Stimulated activated naive B cell treated with anti-CD40 and anti-IgM and Interleukin-4, amounts not matched to agents 10 μg/mL and 1 μg/mL and 100 μg/mL, for 72 hours (primary cell): ENCODE data around the gene TUBGCP2.
"Not testable (repeated sequence)": the region's sequence is repeated elsewhere in the genome, so short reads cannot be mapped to it uniquely, and the experiment has no call there.

Experiments used
- ATAC-seq, 2 donors: fragments of 150-1000 bp; cut with Tn5 transposase; replicated peaks; 2 replicates each; pipeline ENCODE4 v1.10.0; 2021; ENCODE audit warnings: moderate library complexity in 1 of 2
- DNase-seq: peaks from one replicate; pipeline ENCODE4 v3.0.0; 2021
- H3K27ac Mint-ChIP-seq: one replicate; pipeline ENCODE4 v1.8.0; 2022; ENCODE audit warnings: mild to moderate bottlenecking, mixed read lengths
- H3K27me3 Mint-ChIP-seq, 2 donors: one replicate each; pipeline ENCODE4 v1.8.0; 2022; ENCODE audit warnings: mixed read lengths in 2 of 2
- H3K36me3 Mint-ChIP-seq, 2 donors: one replicate each; pipeline ENCODE4 v1.8.0; 2022; ENCODE audit warnings: mixed read lengths in 2 of 2, mild to moderate bottlenecking in 1 of 2
- H3K4me1 Mint-ChIP-seq, 2 donors: one replicate each; pipeline ENCODE4 v1.8.0; 2022; ENCODE audit warnings: mixed read lengths in 2 of 2, mild to moderate bottlenecking in 1 of 2
- H3K4me3 Mint-ChIP-seq, 2 donors: one replicate each; pipeline ENCODE4 v1.8.0; 2022; ENCODE audit warnings: mild to moderate bottlenecking in 2 of 2, mixed read lengths in 2 of 2, moderate library complexity in 1 of 2
- H3K9me3 Mint-ChIP-seq, 2 donors: one replicate each; pipeline ENCODE4 v1.8.0; 2022; ENCODE audit warnings: mixed read lengths in 2 of 2, mild to moderate bottlenecking in 1 of 2

Gene TUBGCP2

DNA sequence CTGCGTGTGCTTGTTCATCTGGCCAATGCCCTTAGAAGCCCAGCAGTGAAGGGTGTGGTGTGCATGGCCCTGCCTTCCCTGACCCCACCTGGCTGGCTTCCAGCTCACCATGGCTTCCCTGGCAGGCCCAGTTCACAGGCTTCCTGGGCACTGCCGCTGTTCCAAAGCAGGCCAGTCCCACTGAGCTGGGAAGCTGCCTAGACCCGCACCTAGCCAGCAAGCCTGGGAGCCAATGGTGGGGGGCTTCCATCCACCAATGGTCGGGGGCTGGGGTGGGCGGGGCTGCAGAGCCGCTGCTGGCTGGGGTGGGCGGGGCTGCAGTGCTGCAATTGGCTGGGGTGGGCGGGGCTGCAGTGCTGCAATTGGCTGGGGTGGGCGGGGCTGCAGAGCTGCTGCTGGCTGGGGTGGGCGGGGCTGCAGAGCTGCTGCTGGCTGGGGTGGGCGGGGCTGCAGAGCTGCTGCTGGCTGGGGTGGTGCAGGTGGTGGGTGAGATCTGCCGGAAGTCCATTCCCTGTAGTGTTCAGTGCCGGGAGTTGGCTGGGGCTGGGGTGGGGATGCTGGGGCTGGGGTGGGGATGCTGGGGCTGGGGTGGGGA, 15.6 kb upstream of the TUBGCP2 start:
- Mint-ChIP-seq H3K27me3 (peaks cover 48 to 57% of the 10 kb centered on the region in 2 donors), H3K4me1 (peaks cover 12 to 19% of the 10 kb centered on the region in 2 donors), H3K27ac (no peak overlapping the region), H3K4me3 (no peak overlapping the region), H3K9me3 (peaks cover 0 to 3% of the 10 kb centered on the region in 2 donors), H3K36me3 (no peaks in the 10 kb centered on the region)
- ATAC-seq (peak; percentile 75 to 83), DNase-seq (no peak)

DNA sequence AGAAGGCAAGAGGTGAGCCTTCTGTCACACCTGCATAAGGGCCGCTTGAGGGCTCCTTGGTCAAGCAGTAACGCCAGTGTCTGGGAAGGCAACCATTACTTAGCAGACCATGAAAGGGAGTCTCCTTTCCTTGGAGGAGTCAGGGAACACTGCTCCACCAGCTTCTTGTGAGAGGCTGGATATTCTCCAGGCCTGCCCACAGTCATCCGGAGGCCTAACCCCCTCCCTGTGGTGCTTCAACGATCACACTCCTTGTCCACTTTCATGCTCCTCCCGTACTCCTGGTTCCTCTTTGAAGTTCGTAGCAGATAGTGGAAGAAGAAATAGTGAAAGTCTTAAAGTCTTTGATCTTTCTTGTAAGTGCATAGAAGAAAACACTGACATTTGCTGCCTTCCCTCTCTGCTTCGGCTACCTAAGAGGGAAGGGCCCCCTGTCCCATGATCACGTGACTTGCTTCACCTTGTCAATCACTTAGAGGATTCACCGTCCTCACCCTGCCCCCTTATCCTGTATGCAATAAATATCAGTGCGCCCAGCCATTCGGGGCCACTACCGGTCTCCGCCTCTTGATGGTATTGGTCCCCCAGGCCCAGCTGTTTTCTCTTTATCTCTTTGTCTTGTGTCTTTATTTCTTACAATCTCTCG, 13.5 kb upstream of the TUBGCP2 start:
- H3K36me3 Mint-ChIP-seq, H3K4me3 Mint-ChIP-seq, H3K9me3 Mint-ChIP-seq, ATAC-seq, H3K27ac Mint-ChIP-seq, DNase-seq: not testable (repeated sequence)
- Mint-ChIP-seq H3K4me1 (peaks cover 13 to 27% of the 10 kb centered on the region in 2 donors), H3K27me3 (peaks cover 36 to 44% of the 10 kb centered on the region in 2 donors)

DNA sequence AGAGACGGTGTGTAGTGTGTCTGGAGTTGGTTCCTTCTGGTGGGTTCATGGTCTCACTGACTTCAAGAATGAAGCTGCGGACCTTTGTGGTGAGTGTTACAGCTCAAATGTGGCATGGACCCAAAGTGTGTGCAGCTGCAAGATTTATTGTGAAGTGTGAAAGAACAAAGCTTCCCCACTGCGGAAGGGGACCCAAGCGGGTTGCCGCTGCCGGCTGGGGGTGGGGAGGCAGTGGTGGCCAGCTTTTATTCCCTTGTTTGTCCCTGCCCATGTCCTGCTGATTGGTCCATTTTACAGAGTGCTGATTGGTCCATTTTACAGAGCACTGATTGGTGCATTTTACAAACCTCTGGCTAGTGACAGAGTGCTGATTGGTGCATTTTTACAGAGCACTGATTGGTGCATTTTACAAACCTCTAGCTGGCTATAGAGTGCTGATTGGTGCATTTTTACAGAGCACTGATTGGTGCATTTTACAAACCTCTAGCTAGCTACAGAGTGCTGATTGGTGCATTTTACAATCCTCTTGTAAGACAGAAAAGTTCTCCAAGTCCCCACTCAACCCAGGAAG, 12.3 kb upstream of the TUBGCP2 start:
- not testable (repeated sequence) for H3K9me3 Mint-ChIP-seq, H3K36me3 Mint-ChIP-seq, H3K4me3 Mint-ChIP-seq, ATAC-seq, H3K27ac Mint-ChIP-seq, DNase-seq
- H3K4me1 Mint-ChIP-seq: peaks cover 11 to 22% of the 10 kb centered on the region in 2 donors
- peaks cover 26 to 32% of the 10 kb centered on the region in 2 donors for H3K27me3 Mint-ChIP-seq

GRCh38 chr10:133318494-133319127, 9.9 kb upstream of the TUBGCP2 start:
- H3K27ac Mint-ChIP-seq: no peak overlapping the region
- peaks cover 4 to 10% of the 10 kb centered on the region in 2 donors for H3K36me3 Mint-ChIP-seq
- peaks cover 0 to 5% of the 10 kb centered on the region in 2 donors for H3K9me3 Mint-ChIP-seq
- DNase-seq (peak; percentile 65), ATAC-seq (peak; percentile 97)
- peaks cover 17 to 21% of the 10 kb centered on the region in 2 donors for H3K27me3 Mint-ChIP-seq
- peak overlapping the region; percentile 65 to 81 for H3K4me3 Mint-ChIP-seq
- peaks cover 14 to 23% of the 10 kb centered on the region in 2 donors for H3K4me1 Mint-ChIP-seq

DNA sequence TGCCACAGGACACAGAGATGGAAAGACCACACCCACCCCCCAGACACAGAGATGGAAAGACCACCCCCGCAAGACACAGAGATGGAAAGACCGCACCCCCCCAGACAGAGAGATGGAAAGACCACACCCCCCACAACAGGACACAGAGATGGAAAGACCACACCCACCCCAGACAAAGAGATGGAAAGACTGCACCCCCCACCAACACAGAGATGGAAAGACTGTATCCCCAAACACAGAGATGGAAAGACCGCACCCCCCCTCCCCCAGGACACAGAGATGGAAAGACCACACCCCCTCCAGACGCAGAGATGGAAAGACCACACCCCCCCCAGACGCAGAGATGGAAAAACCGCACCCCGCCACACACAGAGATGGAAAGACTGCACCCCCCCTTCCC, 8.1 kb upstream of the TUBGCP2 start:
- Mint-ChIP-seq H3K36me3 (peaks cover 12 to 16% of the 10 kb centered on the region in 2 donors), H3K27ac (no peak overlapping the region), H3K4me3 (peak overlapping the region in 1 of 2 donors; percentile 10), H3K9me3 (peaks cover 0 to 5% of the 10 kb centered on the region in 2 donors), H3K4me1 (peaks cover 14 to 23% of the 10 kb centered on the region in 2 donors), H3K27me3 (peaks cover 14 to 21% of the 10 kb centered on the region in 2 donors)
- no peak for DNase-seq
- ATAC-seq: no peak

DNA sequence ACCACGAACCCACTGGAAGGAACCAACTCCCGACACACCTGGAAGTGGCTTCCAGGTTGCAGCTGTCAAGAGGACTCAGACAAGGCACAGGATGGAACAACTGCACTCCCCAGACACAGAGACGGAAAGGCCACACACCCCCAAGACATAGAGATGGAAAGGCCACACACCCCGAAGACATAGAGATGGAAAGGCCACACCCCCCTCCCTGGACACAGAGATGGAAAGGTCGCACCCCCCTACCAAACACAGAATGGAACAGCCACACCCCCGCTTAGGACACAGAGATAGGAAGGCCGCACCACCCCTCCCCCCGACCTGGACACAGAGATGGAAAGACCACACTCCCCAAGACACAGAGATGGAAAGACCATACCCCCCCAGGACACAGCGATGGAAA, 7.6 kb upstream of the TUBGCP2 start:
- H3K4me3 Mint-ChIP-seq: no peak overlapping the region
- no peak for ATAC-seq
- H3K36me3 Mint-ChIP-seq: peaks cover 12 to 16% of the 10 kb centered on the region in 2 donors
- peaks cover 14 to 23% of the 10 kb centered on the region in 2 donors for H3K4me1 Mint-ChIP-seq
- DNase-seq: no peak
- no peak overlapping the region for H3K27ac Mint-ChIP-seq
- peaks cover 14 to 21% of the 10 kb centered on the region in 2 donors for H3K27me3 Mint-ChIP-seq
- H3K9me3 Mint-ChIP-seq: peaks cover 0 to 5% of the 10 kb centered on the region in 2 donors

DNA sequence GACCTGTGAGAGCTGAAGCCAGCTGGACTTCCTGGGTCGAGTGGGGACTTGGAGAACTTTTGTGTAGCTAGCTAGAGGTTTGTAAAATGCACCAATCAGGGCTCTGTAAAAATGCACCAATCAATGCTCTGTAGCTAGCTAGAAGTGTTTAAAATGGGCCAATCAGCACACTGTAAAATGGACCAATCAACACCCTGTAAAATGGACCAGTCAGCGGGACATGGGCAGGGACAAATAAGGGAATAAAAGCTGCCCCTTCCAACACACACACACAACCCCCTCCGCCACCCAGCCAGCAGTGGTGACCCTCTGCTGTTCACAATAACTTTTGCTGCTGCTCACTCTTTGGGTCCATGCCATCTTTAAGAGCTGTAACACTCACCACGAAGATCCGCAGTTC, 7.2 kb upstream of the TUBGCP2 start:
- peaks cover 14 to 23% of the 10 kb centered on the region in 2 donors for H3K4me1 Mint-ChIP-seq
- peaks cover 12 to 16% of the 10 kb centered on the region in 2 donors for H3K36me3 Mint-ChIP-seq
- no peak overlapping the region for H3K27ac Mint-ChIP-seq
- H3K4me3 Mint-ChIP-seq: no peak overlapping the region
- DNase-seq (no peak), ATAC-seq (no peak)
- peaks cover 0 to 5% of the 10 kb centered on the region in 2 donors for H3K9me3 Mint-ChIP-seq
- peaks cover 14 to 21% of the 10 kb centered on the region in 2 donors for H3K27me3 Mint-ChIP-seq

- H3K36me3 Mint-ChIP-seq: peaks cover 13 to 17% of the 10 kb centered on the region in 2 donors
- H3K4me1 Mint-ChIP-seq: peaks cover 14 to 23% of the 10 kb centered on the region in 2 donors
- DNase-seq (no peak), ATAC-seq (no peak)
- peaks cover 8 to 14% of the 10 kb centered on the region in 2 donors for H3K27me3 Mint-ChIP-seq
- no peak overlapping the region for H3K27ac Mint-ChIP-seq
- H3K9me3 Mint-ChIP-seq: peaks cover 0 to 2% of the 10 kb centered on the region in 2 donors
- H3K4me3 Mint-ChIP-seq: no peak overlapping the region
Observed at GRCh38 chr10:133314911-133315310, 6.2 kb upstream of the TUBGCP2 start.

DNA sequence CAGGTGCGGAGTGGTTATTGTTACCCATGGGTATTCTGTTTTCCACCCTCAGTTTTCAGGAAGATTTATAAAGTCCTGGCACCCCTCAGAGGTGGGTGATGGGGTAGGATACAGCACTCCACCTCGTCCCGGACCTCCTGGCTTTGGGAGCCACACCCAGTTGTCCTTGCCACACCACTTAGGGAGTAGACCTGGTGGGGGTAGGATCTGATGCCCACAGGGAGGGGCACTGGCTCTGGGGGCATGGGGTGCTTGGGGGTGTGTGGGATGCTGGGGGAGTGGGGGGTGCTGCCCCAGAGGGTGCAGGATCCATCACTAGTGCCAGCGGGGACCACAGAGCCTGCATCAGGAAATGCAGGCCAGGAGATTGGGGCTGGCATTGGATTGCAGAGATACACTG, 4.5 kb upstream of the TUBGCP2 start:
- H3K27ac Mint-ChIP-seq: no peak overlapping the region
- no peak for DNase-seq
- H3K4me1 Mint-ChIP-seq: peaks cover 8 to 13% of the 10 kb centered on the region in 2 donors
- ATAC-seq: no peak
- H3K9me3 Mint-ChIP-seq: peaks cover 0 to 2% of the 10 kb centered on the region in 2 donors
- H3K4me3 Mint-ChIP-seq: no peak overlapping the region
- H3K36me3 Mint-ChIP-seq: peaks cover 15 to 20% of the 10 kb centered on the region in 2 donors
- H3K27me3 Mint-ChIP-seq: no peaks in the 10 kb centered on the region

DNA sequence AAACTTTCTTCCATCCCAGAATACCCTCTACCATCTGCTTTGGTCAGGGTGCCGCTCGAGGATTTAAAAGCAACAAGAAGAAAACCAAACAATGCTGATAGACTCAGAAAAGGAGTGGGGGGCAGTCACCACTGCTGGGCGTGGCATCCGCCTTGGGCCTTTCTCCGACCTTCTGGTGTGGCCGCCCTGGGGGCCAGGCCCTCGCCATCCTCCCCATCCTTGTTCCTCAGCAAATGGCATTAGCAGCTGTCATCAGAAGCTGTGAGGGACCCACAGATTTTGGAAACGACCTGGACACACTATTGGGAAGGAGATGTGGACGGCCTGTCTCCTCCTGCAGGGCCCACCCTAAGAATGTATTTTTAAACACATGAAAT, 4.1 kb upstream of the TUBGCP2 start:
- Mint-ChIP-seq H3K4me1 (peaks cover 12 to 17% of the 10 kb centered on the region in 2 donors), H3K9me3 (peaks cover 0 to 2% of the 10 kb centered on the region in 2 donors), H3K4me3 (no peak overlapping the region), H3K27ac (no peak overlapping the region), H3K36me3 (peaks cover 16 to 25% of the 10 kb centered on the region in 2 donors), H3K27me3 (no peaks in the 10 kb centered on the region)
- DNase-seq: no peak
- no peak for ATAC-seq

DNA sequence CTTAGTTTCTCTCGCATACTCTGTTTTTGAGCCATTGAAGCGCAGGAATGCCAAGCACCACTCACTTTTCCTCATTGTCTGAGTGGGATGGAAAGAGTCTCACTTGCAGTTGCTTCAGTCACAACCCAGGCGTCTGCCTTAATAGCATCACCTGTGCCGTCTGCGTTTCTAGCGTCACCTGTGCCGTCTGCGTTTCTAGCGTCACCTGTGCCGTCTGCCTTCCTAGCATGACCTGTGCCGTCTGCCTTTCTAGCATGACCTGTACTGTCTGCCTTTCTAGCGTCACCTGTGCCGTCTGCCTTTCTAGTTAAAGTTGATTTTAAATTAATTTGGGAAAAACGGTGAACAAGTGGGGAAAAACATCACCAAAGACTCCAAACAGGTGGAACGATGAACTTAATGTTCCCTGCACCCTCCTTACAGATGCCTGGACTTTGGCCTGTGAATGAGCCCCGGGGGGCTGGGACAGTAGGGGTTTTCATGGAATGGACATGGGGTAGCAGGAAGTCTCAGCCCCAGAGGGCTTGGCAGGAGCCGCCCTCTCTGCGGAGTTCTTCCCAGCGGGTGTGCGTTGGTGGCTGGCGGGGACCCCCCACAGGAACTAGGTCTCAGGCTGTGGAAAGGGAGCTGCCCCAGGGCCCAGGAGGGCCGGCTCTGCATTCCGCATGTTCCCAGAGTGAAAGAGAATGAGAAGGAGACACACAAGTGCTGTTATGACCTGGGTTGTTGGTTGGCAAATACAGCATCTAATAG, 3.5 kb upstream of the TUBGCP2 start:
- Mint-ChIP-seq H3K36me3 (peaks cover 16 to 26% of the 10 kb centered on the region in 2 donors), H3K27me3 (no peaks in the 10 kb centered on the region), H3K4me3 (no peak overlapping the region), H3K4me1 (peaks cover 15 to 23% of the 10 kb centered on the region in 2 donors), H3K27ac (no peak overlapping the region), H3K9me3 (peaks cover 0 to 2% of the 10 kb centered on the region in 2 donors)
- no peak for DNase-seq
- no peak for ATAC-seq

GRCh38 chr10:133311570-133311969, 2.9 kb upstream of the TUBGCP2 start:
- peaks cover 0 to 2% of the 10 kb centered on the region in 2 donors for H3K9me3 Mint-ChIP-seq
- peaks cover 16 to 28% of the 10 kb centered on the region in 2 donors for H3K36me3 Mint-ChIP-seq
- no peaks in the 10 kb centered on the region for H3K27me3 Mint-ChIP-seq
- H3K4me3 Mint-ChIP-seq: no peak overlapping the region
- DNase-seq (no peak), ATAC-seq (no peak)
- H3K4me1 Mint-ChIP-seq: peaks cover 17 to 29% of the 10 kb centered on the region in 2 donors
- H3K27ac Mint-ChIP-seq: no peak overlapping the region

DNA sequence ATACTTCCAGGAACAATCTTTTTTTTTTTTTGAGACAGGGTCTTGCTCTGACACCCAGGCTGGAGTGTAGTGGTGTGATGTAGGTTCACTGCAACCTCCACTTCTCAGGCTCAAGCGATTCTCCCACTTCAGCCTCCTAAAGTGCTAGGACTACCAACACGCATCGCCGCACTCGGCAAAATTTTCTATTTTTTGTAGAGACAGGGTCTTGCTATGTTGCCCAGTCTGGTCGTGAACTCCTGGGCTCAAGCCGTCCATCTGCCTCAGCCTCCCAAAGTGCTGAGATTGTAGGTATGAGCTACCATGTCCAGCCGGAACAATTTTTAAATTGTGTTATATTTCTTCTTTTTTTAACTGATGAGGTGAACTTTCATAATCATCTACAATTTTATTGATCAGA, 2.1 kb upstream of the TUBGCP2 start:
- H3K27me3 Mint-ChIP-seq: no peaks in the 10 kb centered on the region
- H3K9me3 Mint-ChIP-seq: no peaks in the 10 kb centered on the region
- H3K4me3 Mint-ChIP-seq: no peak overlapping the region
- H3K27ac Mint-ChIP-seq: no peak overlapping the region
- ATAC-seq (no peak), DNase-seq (no peak)
- H3K4me1 Mint-ChIP-seq: peaks cover 17 to 37% of the 10 kb centered on the region in 2 donors
- H3K36me3 Mint-ChIP-seq: peaks cover 16 to 24% of the 10 kb centered on the region in 2 donors

- DNase-seq (no peak), ATAC-seq (no peak)
- Mint-ChIP-seq H3K36me3 (peaks cover 20 to 28% of the 10 kb centered on the region in 2 donors), H3K9me3 (no peaks in the 10 kb centered on the region), H3K27ac (no peak overlapping the region), H3K4me1 (peaks cover 21 to 41% of the 10 kb centered on the region in 2 donors), H3K27me3 (no peaks in the 10 kb centered on the region), H3K4me3 (no peak overlapping the region)
Observed at GRCh38 chr10:133310399-133310755, 1.7 kb upstream of the TUBGCP2 start.
